SK-N-SH (cell line): Measurements from ENCODE around the gene ZNF532. TPM values are rescaled to one million over a fixed set of nuclear protein-coding genes. Genes with fewer than 3 reads are reported as not detected.

Experiments
- CTCF ChIA-PET: fragments of 300-600, 350-600 bp; formaldehyde crosslinking; extraction: SDS; loops from one replicate; lab custom pipeline; 2021; lab: Yijun Ruan, JAX
- POLR2A ChIA-PET: fragments of 350-600 bp; sonication (Branson Sonifier 250); formaldehyde crosslinking; extraction: SDS; loops from one replicate; lab custom pipeline; 2020; ENCODE audit warnings: antibody characterized with exemption, inconsistent platforms; lab: Yijun Ruan, JAX
- DNase-seq: peaks from one replicate; pipeline ENCODE4 v3.0.0; 2012
- H2AFZ ChIP-seq: fragments of 200-600 bp; sonication (generic); 2 replicates; pipeline ENCODE4 v1.8.1; 2016; ENCODE audit warnings: antibody characterized with exemption, mild to moderate bottlenecking, low read depth
- H3F3A ChIP-seq: fragments of 200-600 bp; sonication (generic); replicated peaks from 2 replicates; pipeline ENCODE3; 2016; ENCODE audit warnings: antibody characterized with exemption, mild to moderate bottlenecking; ENCODE audit not compliant: insufficient read depth
- H3K27ac ChIP-seq, 2 experiments: fragments of 200-500 bp in 1 of 2; fragments of 200-600 bp in 1 of 2; sonication (Bioruptor generic) in 1 of 2; sonication (generic), shearing (Covaris generic) in 1 of 2; 2 replicates each; pipeline versions ENCODE4 v1.5.1 to v1.6.1; 2014 to 2016; ENCODE audit warnings: low read depth in 2 of 2, inconsistent platforms in 1 of 2, low read length in 1 of 2, mild to moderate bottlenecking in 1 of 2, mixed read lengths in 1 of 2
- H3K27me3 ChIP-seq: fragments of 200-600 bp; sonication (generic), shearing (Covaris generic); 2 replicates; pipeline ENCODE4 v1.6.1; 2016; ENCODE audit warnings: mixed run types; ENCODE audit not compliant: insufficient read depth
- H3K36me3 ChIP-seq, 2 experiments: fragments of 200-500 bp in 1 of 2; fragments of 200-600 bp in 1 of 2; sonication (Bioruptor generic) in 1 of 2; sonication (generic) in 1 of 2; replicated peaks in 1 of 2; 2 replicates each; pipeline versions ENCODE3 to v1.5.1; 2014 to 2016; ENCODE audit warnings: low read length in 1 of 2, mild to moderate bottlenecking in 1 of 2; ENCODE audit not compliant: insufficient read depth in 2 of 2, control insufficient read depth in 1 of 2
- H3K4me1 ChIP-seq, 2 experiments: fragments of 200-500 bp in 1 of 2; fragments of 200-600 bp in 1 of 2; sonication (Bioruptor generic) in 1 of 2; sonication (generic), shearing (Covaris generic) in 1 of 2; 2 replicates each; pipeline versions ENCODE4 v1.5.1 to v1.6.1; 2014 to 2016; ENCODE audit warnings: low read depth in 1 of 2, low read length in 1 of 2, mixed run types in 1 of 2; ENCODE audit not compliant: insufficient read depth in 2 of 2, control insufficient read depth in 1 of 2
- H3K4me2 ChIP-seq: fragments of 200-600 bp; sonication (generic), shearing (Covaris generic); 2 replicates; pipeline ENCODE4 v1.6.1; 2017; ENCODE audit warnings: mixed run types
- H3K4me3 ChIP-seq, 2 experiments: fragments of 200-500 bp in 1 of 2; fragments of 200-600 bp in 1 of 2; sonication (Bioruptor generic) in 1 of 2; sonication (generic), shearing (Covaris generic) in 1 of 2; 2 replicates each; pipeline versions ENCODE4 v1.5.1 to v1.8.1; 2014 to 2016; ENCODE audit warnings: low read depth in 2 of 2, inconsistent platforms in 1 of 2, low read length in 1 of 2, mild to moderate bottlenecking in 1 of 2, mixed read lengths in 1 of 2, moderate library complexity in 1 of 2
- H3K79me2 ChIP-seq: fragments of 200-600 bp; sonication (generic); 2 replicates; pipeline ENCODE4 v1.8.1; 2017; ENCODE audit warnings: mild to moderate bottlenecking; ENCODE audit not compliant: insufficient read depth
- H3K9ac ChIP-seq: fragments of 200-600 bp; sonication (generic); 2 replicates; pipeline ENCODE4 v1.6.1; 2017; ENCODE audit warnings: mixed run types
- H3K9me2 ChIP-seq: fragments of 200-600 bp; sonication (generic); 2 replicates; pipeline ENCODE4 v1.6.1; 2017; ENCODE audit warnings: mixed run types
- H3K9me3 ChIP-seq: fragments of 200-600 bp; sonication (generic); 2 replicates; pipeline ENCODE4 v1.6.1; 2017; ENCODE audit warnings: mixed run types, mild to moderate bottlenecking, moderate library complexity
- H4K20me1 ChIP-seq: fragments of 200-600 bp; sonication (generic); 2 replicates; pipeline ENCODE4 v1.6.1; 2017; ENCODE audit warnings: mild to moderate bottlenecking, mixed run types; ENCODE audit not compliant: insufficient read depth
- ELF1 ChIP-seq: IDR thresholded peaks from 2 replicates; pipeline ENCODE4 v1.4.0; 2012
- EP300 ChIP-seq, 2 experiments: IDR thresholded peaks; 2 replicates each; pipeline versions ENCODE4 v1.4.0 to v1.6.1; 2012; ENCODE audit warnings: borderline replicate concordance in 1 of 2, low read depth in 1 of 2, low read length in 1 of 2
- FOSL2 ChIP-seq: IDR thresholded peaks from 2 replicates; pipeline ENCODE4 v1.4.0; 2012; ENCODE audit warnings: low read depth, mild to moderate bottlenecking, moderate library complexity, borderline replicate concordance
- FOXM1 ChIP-seq: IDR thresholded peaks from 2 replicates; pipeline ENCODE4 v1.4.0; 2012; ENCODE audit warnings: low read depth, mild to moderate bottlenecking
- GATA2 ChIP-seq: sonication (generic); formaldehyde crosslinking; IDR thresholded peaks from 2 replicates; pipeline ENCODE4 v1.5.0; 2020; ENCODE audit warnings: mild to moderate bottlenecking, missing genetic modification reagents
- JUND ChIP-seq: IDR thresholded peaks from 2 replicates; pipeline ENCODE4 v1.4.0; 2012
- MAX ChIP-seq: IDR thresholded peaks from 2 replicates; pipeline ENCODE4 v1.4.0; 2012; ENCODE audit warnings: low read depth
- MEF2A ChIP-seq: IDR thresholded peaks from 2 replicates; pipeline ENCODE4 v1.4.0; 2012; ENCODE audit warnings: low read depth, borderline replicate concordance
- MXI1 ChIP-seq: IDR thresholded peaks from 2 replicates; pipeline ENCODE4 v1.6.1; 2012; ENCODE audit warnings: mild to moderate bottlenecking, low read depth, low read length, improper control_type of control experiment
- NFIC ChIP-seq: IDR thresholded peaks from 2 replicates; pipeline ENCODE4 v1.4.0; 2012; ENCODE audit warnings: borderline replicate concordance
- PBX3 ChIP-seq: IDR thresholded peaks from 2 replicates; pipeline ENCODE4; 2012
- RAD21 ChIP-seq: IDR thresholded peaks from 2 replicates; pipeline ENCODE4 v1.6.1; 2012; ENCODE audit warnings: mild to moderate bottlenecking, low read length
- RFX5 ChIP-seq: IDR thresholded peaks from 2 replicates; pipeline ENCODE4 v1.6.1; 2012; ENCODE audit warnings: mild to moderate bottlenecking, improper control_type of control experiment, low read length
- RXRA ChIP-seq: IDR thresholded peaks from 2 replicates; pipeline ENCODE4 v1.4.0; 2012; ENCODE audit warnings: low read depth, mild to moderate bottlenecking, borderline replicate concordance
- SMC3 ChIP-seq: IDR thresholded peaks from 2 replicates; pipeline ENCODE4 v1.6.1; 2012; ENCODE audit warnings: low read depth, low read length, improper control_type of control experiment
- WGBS: methylation state at CpG from one replicate; pipeline ENCODE4 v1.1.6; 2017; ENCODE audit warnings: low lambda C conversion rate; 5-methylcytosine and 5-hydroxymethylcytosine counted together
- polyA plus RNA-seq, 3 experiments: library from polyadenylated mRNA; depleted of rRNA; stranded (reverse); fragments of >200 nt; gene quantifications; 2 replicates each; pipeline ENCODE4 v1.2.3, GENCODE V29; 2012

Gene ZNF532
- polyA plus RNA-seq, 1 of the 3 experiments (the other 2 are of a cell fraction) = 34.7 TPM

GRCh38 chr18:58977223-58977622 lies 112.5 kb downstream of the ZNF532 start:
- Histone ChIP-seq H3K79me2 (no peaks in the 10 kb centered on the region), H3F3A (no peaks in the 10 kb centered on the region), H3K36me3 (peaks cover 15 to 16% of the 10 kb centered on the region in 2 experiments), H3K9me2 (no peaks in the 10 kb centered on the region), H3K9ac (no peak overlapping the region), H3K27ac (no peak overlapping the region; a peak in 1 of 4 replicates), H3K9me3 (no peaks in the 10 kb centered on the region), H3K4me1 (peaks cover 0 to 8% of the 10 kb centered on the region in 2 experiments; a peak in 1 of 4 replicates), H3K4me2 (no peak overlapping the region), H3K4me3 (no peak overlapping the region), H4K20me1 (no peaks in the 10 kb centered on the region), H3K27me3 (no peaks in the 10 kb centered on the region), H2AFZ (no peak overlapping the region)
- no peak for DNase-seq
- ChIA-PET POLR2A (no interaction called here), CTCF (interaction anchor here (1.5 kb wide), 1 partner anchor 93 kb away, joined by 6 read pairs; no protein-coding TSS in a partner anchor)
- no peak for TF ChIP-seq PBX3
- no peak for TF ChIP-seq GATA2 (CRISPR knock-in tag)
- TF ChIP-seq EP300 (IDR thresholded peaks at IDR 0.05; ENCODE audit: borderline replicate concordance in 1 of 2, low read depth in 1 of 2, low read length in 1 of 2) = no peak
- WGBS = 89% methylated on average over 10 of the region's 10 CpGs

GRCh38 chr18:58977801-58978200 lies 113.1 kb downstream of the ZNF532 start:
- Histone ChIP-seq H3K4me3 (no peak overlapping the region), H4K20me1 (no peaks in the 10 kb centered on the region), H3F3A (no peaks in the 10 kb centered on the region), H3K27me3 (no peaks in the 10 kb centered on the region), H3K27ac (no peak overlapping the region), H3K9me3 (no peaks in the 10 kb centered on the region), H3K4me1 (peaks cover 0 to 8% of the 10 kb centered on the region in 2 experiments; a peak in 1 of 4 replicates), H3K9me2 (no peaks in the 10 kb centered on the region), H3K9ac (no peak overlapping the region), H2AFZ (no peak overlapping the region), H3K79me2 (no peaks in the 10 kb centered on the region), H3K4me2 (no peak overlapping the region), H3K36me3 (peaks cover 15 to 21% of the 10 kb centered on the region in 2 experiments)
- CTCF ChIA-PET = interaction anchor here (1.5 kb wide), 1 partner anchor 93 kb away, joined by 6 read pairs; no protein-coding TSS in a partner anchor
- 86% methylated on average over 4 of the region's 4 CpGs for WGBS
- DNase-seq = no peak
- TF ChIP-seq MEF2A (no peak), JUND (no peak), SMC3 (no peak), FOXM1 (no peak), RFX5 (no peak), RXRA (no peak), MXI1 (no peak), FOSL2 (no peak), ELF1 (no peak), NFIC (no peak), MAX (no peak), RAD21 (no peak)
- POLR2A ChIA-PET = no interaction called here
